ENCODE data around the gene MPC2.

- no peak for TF ChIP-seq CTCF (conservative IDR thresholded peaks at IDR 0.05 in 1 of 2, IDR thresholded peaks at IDR 0.05 in 1 of 2; ENCODE audit: extremely low read depth in 1 of 2, insufficient read depth in 1 of 2, low read depth in 1 of 2, low read length in 2 of 2)
- TF ChIP-seq EZH2 (IDR thresholded peaks at IDR 0.05; ENCODE audit: borderline replicate concordance, low read length) = no peak
Measured at GRCh38 chr1:167905182-167905581, 31.7 kb downstream of the MPC2 start.
